Endothelial cell of umbilical vein (primary cell): ENCODE measurements around the gene HES1. TPM values are rescaled to one million over a fixed set of nuclear protein-coding genes. Genes with fewer than 3 reads are reported as not detected.

Experiments
- BruUV-seq: library from RNA; stranded (reverse); fragments of 400-500 nt; replicated peaks from 2 replicates; lab custom pipeline; 2021; lab: Mats Ljungman, UMichigan
- CTCF ChIA-PET: fragments of 300-600, 350-600 bp; sonication (Branson Sonifier 250); formaldehyde crosslinking; loops from one replicate; lab custom pipeline; 2021; ENCODE audit warnings: antibody characterized with exemption, inconsistent platforms; lab: Charles Lee
- POLR2A ChIA-PET: fragments of 300-600, 350-600 bp; sonication (Branson Sonifier 250); formaldehyde crosslinking; loops from one replicate; lab custom pipeline; 2021; ENCODE audit warnings: antibody characterized with exemption, inconsistent platforms; lab: Charles Lee
- DNase-seq: peaks from one replicate; pipeline ENCODE4 v3.0.0-alpha.2; 2011; ENCODE audit warnings: low read depth, low spot score
- FAIRE-seq: peaks from 2 replicates; lab custom pipeline; 2011; peaks lifted over from hg19 to GRCh38; lab: Jason Lieb, UNC
- H2AFZ ChIP-seq: 2 replicates; pipeline ENCODE4 v1.6.0; 2012; ENCODE audit warnings: low read depth, low read length, control low read depth, inconsistent platforms
- H3K27ac ChIP-seq: 2 replicates; pipeline ENCODE4 v1.5.1; 2011; ENCODE audit warnings: low read depth, mild to moderate bottlenecking, control low read depth, low read length, moderate library complexity; ENCODE audit not compliant: insufficient read depth
- H3K27me3 ChIP-seq, 2 experiments: 2 replicates each; pipeline versions ENCODE4 v1.6.0 to v1.6.1; 2011; ENCODE audit warnings: low read length in 2 of 2, mixed read lengths in 1 of 2; ENCODE audit not compliant: control insufficient read depth in 2 of 2, insufficient read depth in 2 of 2
- H3K36me3 ChIP-seq, 2 experiments: 2 replicates in 1 of 2; 3 replicates in 1 of 2; pipeline ENCODE4 v1.5.1; 2011; ENCODE audit warnings: low read length in 2 of 2, mild to moderate bottlenecking in 1 of 2, moderate library complexity in 1 of 2; ENCODE audit not compliant: control insufficient read depth in 2 of 2, insufficient read depth in 2 of 2; ENCODE audit errors: extremely low read depth in 1 of 2
- H3K4me1 ChIP-seq: 3 replicates; pipeline ENCODE4 v1.5.1; 2011; ENCODE audit warnings: mild to moderate bottlenecking, low read length; ENCODE audit not compliant: control insufficient read depth, insufficient read depth; ENCODE audit errors: extremely low read depth
- H3K4me2 ChIP-seq: 2 replicates; pipeline ENCODE4 v1.6.1; 2011; ENCODE audit warnings: low read length, control low read depth, mixed read lengths; ENCODE audit not compliant: insufficient read depth
- H3K4me3 ChIP-seq, 3 experiments: fragments of 200-600 bp in 1 of 3; sonication (generic), shearing (Covaris generic) in 1 of 3; replicated peaks in 1 of 3; 2 replicates each; pipeline ENCODE4 v1.5.1; 2011 to 2016; ENCODE audit warnings: control low read depth in 3 of 3, low read length in 3 of 3, mild to moderate bottlenecking in 2 of 3, inconsistent platforms in 1 of 3, low read depth in 1 of 3, moderate library complexity in 1 of 3; ENCODE audit not compliant: insufficient read depth in 1 of 3
- H3K79me2 ChIP-seq: 2 replicates; pipeline ENCODE4 v1.6.0; 2012; ENCODE audit warnings: low read length, inconsistent platforms; ENCODE audit not compliant: control insufficient read depth, insufficient read depth
- H3K9ac ChIP-seq: replicated peaks from 2 replicates; pipeline ENCODE3; 2011; ENCODE audit warnings: low read length, control low read depth; ENCODE audit not compliant: insufficient read depth; ENCODE audit errors: extremely low read depth
- H3K9me1 ChIP-seq: replicated peaks from 3 replicates; pipeline ENCODE4 v1.6.0; 2011; ENCODE audit warnings: mild to moderate bottlenecking, low read length; ENCODE audit not compliant: control insufficient read depth, insufficient read depth; ENCODE audit errors: extremely low read depth
- H3K9me3 ChIP-seq: replicated peaks from 2 replicates; pipeline ENCODE4 v1.5.1; 2012; ENCODE audit warnings: low read length, inconsistent platforms; ENCODE audit not compliant: control insufficient read depth, insufficient read depth
- H4K20me1 ChIP-seq: replicated peaks from 2 replicates; pipeline ENCODE3; 2011; ENCODE audit warnings: mild to moderate bottlenecking, low read length; ENCODE audit not compliant: control insufficient read depth, insufficient read depth; ENCODE audit errors: extremely low read depth
- EZH2 ChIP-seq: IDR thresholded peaks from 2 replicates; pipeline ENCODE4 v1.6.1; 2012; ENCODE audit warnings: borderline replicate concordance, low read depth, mild to moderate bottlenecking, moderate library complexity, low read length, inconsistent platforms; ENCODE audit not compliant: severe bottlenecking
- GATA2 ChIP-seq: IDR thresholded peaks from 2 replicates; pipeline ENCODE4 v1.7.0; 2011; ENCODE audit warnings: low read depth, mild to moderate bottlenecking, moderate library complexity, mixed read lengths, low read length; ENCODE audit not compliant: insufficient read length, insufficient read depth
- MYC ChIP-seq: IDR thresholded peaks from one replicate; pipeline ENCODE4 v1.6.1; 2011; ENCODE audit warnings: mild to moderate bottlenecking, low read depth, low read length
- POLR2A ChIP-seq: IDR thresholded peaks from 2 replicates; pipeline ENCODE4 v1.6.1; 2012; ENCODE audit warnings: low read depth, mild to moderate bottlenecking, control low read depth, low read length
- POLR2AphosphoS5 ChIP-seq: IDR thresholded peaks from 2 replicates; pipeline ENCODE4 v1.6.1; 2012; ENCODE audit warnings: low read depth, mild to moderate bottlenecking, control low read depth, low read length, moderate library complexity; ENCODE audit not compliant: insufficient read depth
- dilution Hi-C: fragments of 300-500 bp; cut with MboI; formaldehyde crosslinking; loops from one replicate; pipeline ENCODE4 v1.15.0; 2019; ENCODE audit warnings: low sequenced_read_pairs; ENCODE audit not compliant: extremely low pct_ligation_motif_present
- intact Hi-C: fragments of 100-400 bp; cut with micrococcal nuclease; formaldehyde crosslinking; loops from one replicate; pipeline ENCODE4 v1.10.0; 2022
- polyA plus RNA-seq, 4 experiments: library from polyadenylated mRNA; depleted of rRNA in 3 of 4; stranded (reverse) in 3 of 4; unstranded in 1 of 4; fragments of >200 nt; gene quantifications; 2 replicates each; pipeline versions ENCODE4 v1.2.1 to v1.2.3, GENCODE V29; 2011 to 2012; ENCODE audit warnings: missing spikeins in 1 of 4
- total RNA-seq: library from RNA; stranded (reverse); gene quantifications from 2 replicates; pipeline ENCODE4 v1.2.3, GENCODE V29; 2021
- TF ChIP-seq, protein P1 (sequence below): IDR thresholded peaks from 2 replicates; pipeline ENCODE4 v1.6.1; 2011; ENCODE audit not compliant: insufficient read depth, insufficient read length
- TF ChIP-seq, protein P2 (sequence below), 2 donors: IDR thresholded peaks; 1 replicate in 1 of 2; 2 replicates in 1 of 2; pipeline ENCODE4 v1.5.1; 2011; ENCODE audit warnings: low read length in 2 of 2, mild to moderate bottlenecking in 2 of 2, moderate library complexity in 2 of 2, control low read depth in 1 of 2, inconsistent platforms in 1 of 2, low read depth in 1 of 2; ENCODE audit not compliant: insufficient read depth in 1 of 2; ENCODE audit errors: extremely low read depth in 1 of 2

Gene HES1
- total and polyA plus RNA-seq, 2 donors (not counting 3 experiments of a cell fraction or from before 2014, with no cell fraction given): 42.0 to 210 TPM

DNA sequence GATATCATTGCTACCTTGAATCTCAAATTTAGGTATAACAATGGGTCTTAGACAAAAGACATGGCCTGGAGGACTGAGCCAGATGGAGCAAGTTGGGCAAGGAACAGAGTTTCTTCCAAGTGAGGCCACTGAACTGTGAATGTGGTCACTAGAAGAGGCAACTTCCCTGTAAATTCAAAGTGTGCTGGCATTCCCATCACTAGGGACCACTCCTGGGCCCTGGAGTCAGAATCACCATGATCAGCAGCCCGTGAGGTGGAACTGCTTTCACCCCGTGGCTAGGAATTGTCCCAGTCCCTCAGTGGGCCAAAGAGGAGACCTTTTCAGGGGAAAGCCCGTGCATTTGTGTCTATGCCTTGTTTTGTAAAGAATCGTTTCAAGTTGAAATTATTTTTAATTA is 47.3 kb downstream of the HES1 start:
- Histone ChIP-seq H3K27me3 (no peaks in the 10 kb centered on the region), H3K9ac (no peak overlapping the region), H3K79me2 (no peaks in the 10 kb centered on the region), H2AFZ (no peak overlapping the region), H3K27ac (no peak overlapping the region), H4K20me1 (no peaks in the 10 kb centered on the region), H3K9me3 (no peaks in the 10 kb centered on the region), H3K4me1 (no peaks in the 10 kb centered on the region), H3K36me3 (no peaks in the 10 kb centered on the region), H3K4me2 (no peak overlapping the region), H3K4me3 (no peak overlapping the region), H3K9me1 (no peaks in the 10 kb centered on the region)
- CTCF ChIA-PET: interaction anchor here (0.5 kb wide), 1 partner anchor 132 kb away, joined by 3 read pairs; no protein-coding TSS in a partner anchor
- dilution Hi-C loops (no loop called here), intact Hi-C loops (no loop called here)
- DNase-seq: no peak
- POLR2A ChIA-PET: no interaction called here
- TF ChIP-seq MYC: no peak
- no peak for TF ChIP-seq POLR2A
- no peak for TF ChIP-seq GATA2
- TF ChIP-seq EZH2: no peak
- TF ChIP-seq, protein P1, sequence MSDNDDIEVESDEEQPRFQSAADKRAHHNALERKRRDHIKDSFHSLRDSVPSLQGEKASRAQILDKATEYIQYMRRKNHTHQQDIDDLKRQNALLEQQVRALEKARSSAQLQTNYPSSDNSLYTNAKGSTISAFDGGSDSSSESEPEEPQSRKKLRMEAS: no peak
- FAIRE-seq: no peak
- BruUV-seq: no TSS peak

DNA sequence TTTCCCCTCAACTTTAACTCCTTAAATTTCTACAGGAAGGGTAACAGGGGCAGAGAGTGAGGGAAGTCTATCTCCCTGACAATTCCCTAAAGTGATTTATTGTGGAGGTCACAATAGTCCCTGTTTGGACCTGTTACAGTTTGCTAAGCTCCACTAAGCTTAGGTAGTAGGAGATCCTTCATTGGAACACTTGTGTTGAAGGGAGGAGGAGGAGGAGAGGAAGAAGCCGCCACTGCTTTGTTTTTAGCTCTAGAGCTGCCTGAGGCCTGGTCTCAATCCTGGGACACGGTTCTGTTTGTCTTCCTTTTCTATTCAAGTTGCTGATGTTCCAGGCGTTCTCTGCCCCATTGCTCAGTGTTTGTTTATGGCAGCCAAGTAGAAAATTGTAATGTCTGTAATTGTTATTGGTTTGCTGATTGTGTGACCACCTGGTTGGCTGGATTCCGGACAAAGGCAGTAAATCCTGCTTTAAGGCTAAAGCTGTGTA is 48.4 kb downstream of the HES1 start:
- peak; percentile 40 for DNase-seq
- TF ChIP-seq GATA2 (no peak), POLR2AphosphoS5 (no peak)
- TF ChIP-seq, protein P2, sequence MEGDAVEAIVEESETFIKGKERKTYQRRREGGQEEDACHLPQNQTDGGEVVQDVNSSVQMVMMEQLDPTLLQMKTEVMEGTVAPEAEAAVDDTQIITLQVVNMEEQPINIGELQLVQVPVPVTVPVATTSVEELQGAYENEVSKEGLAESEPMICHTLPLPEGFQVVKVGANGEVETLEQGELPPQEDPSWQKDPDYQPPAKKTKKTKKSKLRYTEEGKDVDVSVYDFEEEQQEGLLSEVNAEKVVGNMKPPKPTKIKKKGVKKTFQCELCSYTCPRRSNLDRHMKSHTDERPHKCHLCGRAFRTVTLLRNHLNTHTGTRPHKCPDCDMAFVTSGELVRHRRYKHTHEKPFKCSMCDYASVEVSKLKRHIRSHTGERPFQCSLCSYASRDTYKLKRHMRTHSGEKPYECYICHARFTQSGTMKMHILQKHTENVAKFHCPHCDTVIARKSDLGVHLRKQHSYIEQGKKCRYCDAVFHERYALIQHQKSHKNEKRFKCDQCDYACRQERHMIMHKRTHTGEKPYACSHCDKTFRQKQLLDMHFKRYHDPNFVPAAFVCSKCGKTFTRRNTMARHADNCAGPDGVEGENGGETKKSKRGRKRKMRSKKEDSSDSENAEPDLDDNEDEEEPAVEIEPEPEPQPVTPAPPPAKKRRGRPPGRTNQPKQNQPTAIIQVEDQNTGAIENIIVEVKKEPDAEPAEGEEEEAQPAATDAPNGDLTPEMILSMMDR (IDR thresholded peaks at IDR 0.05; ENCODE audit: extremely low read depth in 1 of 2, insufficient read depth in 1 of 2, low read depth in 1 of 2, low read length in 2 of 2): no peak
- H3K4me1 ChIP-seq: no peaks in the 10 kb centered on the region
- H3K36me3 ChIP-seq: no peaks in the 10 kb centered on the region
- dilution Hi-C loops (no loop called here), intact Hi-C loops (no loop called here)
- H3K27ac ChIP-seq: no peak overlapping the region
- H3K79me2 ChIP-seq: no peaks in the 10 kb centered on the region
- H3K4me3 ChIP-seq: no peak overlapping the region
- ChIA-PET CTCF (interaction anchor here (1.9 kb wide), 1 partner anchor 131 kb away, joined by 5 read pairs; no protein-coding TSS in a partner anchor), POLR2A (no interaction called here)
- H4K20me1 ChIP-seq: no peaks in the 10 kb centered on the region
- no peaks in the 10 kb centered on the region for H3K9me3 ChIP-seq
- H3K9ac ChIP-seq: no peak overlapping the region
- H3K9me1 ChIP-seq: no peaks in the 10 kb centered on the region
- no peak for FAIRE-seq
- H3K27me3 ChIP-seq: no peaks in the 10 kb centered on the region
- no peak overlapping the region for H2AFZ ChIP-seq
- BruUV-seq: no TSS peak
- H3K4me2 ChIP-seq: no peak overlapping the region
